ENCODE results near the gene DBH. TPM values are rescaled to one million over a fixed set of nuclear protein-coding genes. Genes with fewer than 3 reads are reported as not detected.

The DBH gene
- total and polyA plus RNA-seq, 10 of the 15 experiments (the other 5 are each of a cell fraction or from before 2014, with no cell fraction given) = not detected

DNA sequence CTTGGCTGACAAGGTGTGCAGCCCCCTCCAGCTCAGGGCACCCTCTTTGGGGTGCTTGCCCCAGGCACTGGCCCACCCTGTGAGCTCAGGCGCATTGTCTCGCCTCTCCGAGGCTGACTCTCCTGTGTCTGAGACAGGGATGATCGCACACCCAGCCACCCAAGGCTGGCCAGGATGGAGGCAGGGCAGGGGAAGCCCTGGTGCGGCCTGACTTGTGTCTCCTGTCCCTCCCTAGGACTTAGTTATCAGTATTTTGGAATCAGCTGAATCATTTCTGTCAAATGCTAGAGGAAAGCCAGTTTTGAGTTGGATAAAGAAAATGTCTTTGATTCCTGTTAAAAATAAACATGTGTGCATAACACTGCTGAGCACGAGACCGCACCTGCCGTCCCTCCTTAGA is 2.5 kb upstream of the DBH start (continued):
- TF ChIP-seq, protein P1, sequence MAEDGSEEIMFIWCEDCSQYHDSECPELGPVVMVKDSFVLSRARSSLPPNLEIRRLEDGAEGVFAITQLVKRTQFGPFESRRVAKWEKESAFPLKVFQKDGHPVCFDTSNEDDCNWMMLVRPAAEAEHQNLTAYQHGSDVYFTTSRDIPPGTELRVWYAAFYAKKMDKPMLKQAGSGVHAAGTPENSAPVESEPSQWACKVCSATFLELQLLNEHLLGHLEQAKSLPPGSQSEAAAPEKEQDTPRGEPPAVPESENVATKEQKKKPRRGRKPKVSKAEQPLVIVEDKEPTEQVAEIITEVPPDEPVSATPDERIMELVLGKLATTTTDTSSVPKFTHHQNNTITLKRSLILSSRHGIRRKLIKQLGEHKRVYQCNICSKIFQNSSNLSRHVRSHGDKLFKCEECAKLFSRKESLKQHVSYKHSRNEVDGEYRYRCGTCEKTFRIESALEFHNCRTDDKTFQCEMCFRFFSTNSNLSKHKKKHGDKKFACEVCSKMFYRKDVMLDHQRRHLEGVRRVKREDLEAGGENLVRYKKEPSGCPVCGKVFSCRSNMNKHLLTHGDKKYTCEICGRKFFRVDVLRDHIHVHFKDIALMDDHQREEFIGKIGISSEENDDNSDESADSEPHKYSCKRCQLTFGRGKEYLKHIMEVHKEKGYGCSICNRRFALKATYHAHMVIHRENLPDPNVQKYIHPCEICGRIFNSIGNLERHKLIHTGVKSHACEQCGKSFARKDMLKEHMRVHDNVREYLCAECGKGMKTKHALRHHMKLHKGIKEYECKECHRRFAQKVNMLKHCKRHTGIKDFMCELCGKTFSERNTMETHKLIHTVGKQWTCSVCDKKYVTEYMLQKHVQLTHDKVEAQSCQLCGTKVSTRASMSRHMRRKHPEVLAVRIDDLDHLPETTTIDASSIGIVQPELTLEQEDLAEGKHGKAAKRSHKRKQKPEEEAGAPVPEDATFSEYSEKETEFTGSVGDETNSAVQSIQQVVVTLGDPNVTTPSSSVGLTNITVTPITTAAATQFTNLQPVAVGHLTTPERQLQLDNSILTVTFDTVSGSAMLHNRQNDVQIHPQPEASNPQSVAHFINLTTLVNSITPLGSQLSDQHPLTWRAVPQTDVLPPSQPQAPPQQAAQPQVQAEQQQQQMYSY (CRISPR knock-in tag; IDR thresholded peaks at IDR 0.05) = no peak
- no peak for TF ChIP-seq EED (IDR thresholded peaks at IDR 0.05; ENCODE audit: low read depth)
- no peak for TF ChIP-seq HDAC6 (IDR thresholded peaks at IDR 0.05; ENCODE audit: unreplicated experiment)
- TF ChIP-seq TCF12 (IDR thresholded peaks at IDR 0.05; ENCODE audit: low read depth, low read length) = no peak
- no peak for TF ChIP-seq POLR2AphosphoS2 (IDR thresholded peaks at IDR 0.05; ENCODE audit: low read depth, low read length)

DNA sequence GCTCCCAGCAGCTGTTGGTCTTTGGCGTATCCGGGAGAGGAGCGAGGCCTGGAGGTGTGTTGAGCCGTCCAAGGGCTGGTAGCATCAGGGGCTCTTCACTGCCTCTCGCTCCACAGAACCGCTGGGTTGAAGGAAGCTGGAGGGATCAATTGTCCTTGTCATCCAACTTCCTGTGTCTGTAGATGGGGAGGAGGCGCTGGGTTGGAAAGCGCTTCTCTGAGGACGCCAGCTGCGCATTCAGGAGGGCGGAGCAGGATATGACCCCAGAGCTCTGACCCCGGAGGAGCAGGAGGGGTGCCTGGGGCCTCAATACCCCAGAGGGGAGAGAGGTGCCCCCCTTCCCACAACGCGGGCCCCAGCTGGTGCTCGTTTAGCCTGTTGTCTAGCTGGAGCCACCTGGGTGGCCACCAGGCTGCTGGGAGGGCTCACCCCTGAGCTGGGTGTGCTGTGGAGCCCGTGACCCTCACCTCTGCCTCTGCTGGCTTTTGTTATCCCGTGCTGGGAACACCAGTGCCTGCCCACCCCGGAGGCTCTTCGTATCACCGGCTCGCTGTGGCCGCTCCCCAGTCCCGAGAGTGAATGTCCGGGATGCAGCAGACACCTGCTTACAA is 2.0 kb upstream of the DBH start:
- 35% methylated on average over 24 of the region's 24 CpGs for WGBS (ENCODE audit: insufficient coverage, insufficient replicate concordance, low lambda C conversion rate, missing lambda C conversion rate)

More for the DNA sequence above, 2.0 kb upstream of the DBH start:
- Histone ChIP-seq H3K4me2 (ENCODE audit: control insufficient read depth, insufficient read depth) (no peak overlapping the region), H3K36me3 (ENCODE audit: control insufficient read depth in 2 of 2, insufficient read depth in 2 of 2, low read length in 1 of 2) (no peaks in the 10 kb centered on the region), H3K4me3 (no peak overlapping the region), H4K20me1 (ENCODE audit: control insufficient read depth, insufficient read depth) (no peaks in the 10 kb centered on the region), H2AFZ (ENCODE audit: control insufficient read depth, low read depth, low read length) (no peak overlapping the region), H3K27ac (ENCODE audit: control insufficient read depth, insufficient read depth) (no peak overlapping the region), H3K27me3 (replicated peaks in 1 of 2; ENCODE audit: control insufficient read depth in 2 of 2, insufficient read depth in 2 of 2, low read length in 1 of 2) (peaks cover 0 to 7% of the 10 kb centered on the region in 2 experiments; a peak in 3 of 4 replicates), H3K79me2 (ENCODE audit: control insufficient read depth, insufficient read depth, low read length) (no peaks in the 10 kb centered on the region), H3K9me3 (replicated peaks; ENCODE audit: control insufficient read depth, insufficient read depth, low read length) (no peaks in the 10 kb centered on the region), H3K9ac (ENCODE audit: control insufficient read depth, insufficient read depth, low read length) (no peak overlapping the region), H3K4me1 (ENCODE audit: control insufficient read depth, insufficient read depth, low read length) (no peaks in the 10 kb centered on the region)
- intact Hi-C loops (cut with micrococcal nuclease; ENCODE audit: unreplicated experiment) = no loop called here
- RAD21 ChIA-PET (ENCODE audit: unreplicated experiment) = no interaction called here
- FAIRE-seq (no peak), ATAC-seq (no peak), DNase-seq (ENCODE audit: low read depth, low spot score) (no peak)
- no TSS peak for BruUV-seq (replicated peaks)
- CTCF ChIA-PET = no interaction called here
- POLR2A ChIA-PET = no interaction called here
- in situ Hi-C loops (cut with MboI) = no loop called here
- SMC1A ChIA-PET (ENCODE audit: uncharacterized antibody, unreplicated experiment) = no interaction called here
- TF ChIP-seq TAF1 (IDR thresholded peaks at IDR 0.05; ENCODE audit: borderline replicate concordance, low read depth, low read length) (no peak), MTA3 (IDR thresholded peaks at IDR 0.05; ENCODE audit: borderline replicate concordance, low read length) (no peak), RBBP5 (conservative IDR thresholded peaks at IDR 0.05) (no peak)
- TF ChIP-seq, protein P2, sequence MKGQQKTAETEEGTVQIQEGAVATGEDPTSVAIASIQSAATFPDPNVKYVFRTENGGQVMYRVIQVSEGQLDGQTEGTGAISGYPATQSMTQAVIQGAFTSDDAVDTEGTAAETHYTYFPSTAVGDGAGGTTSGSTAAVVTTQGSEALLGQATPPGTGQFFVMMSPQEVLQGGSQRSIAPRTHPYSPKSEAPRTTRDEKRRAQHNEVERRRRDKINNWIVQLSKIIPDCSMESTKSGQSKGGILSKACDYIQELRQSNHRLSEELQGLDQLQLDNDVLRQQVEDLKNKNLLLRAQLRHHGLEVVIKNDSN (IDR thresholded peaks at IDR 0.05; ENCODE audit: borderline replicate concordance, extremely low read length, insufficient read depth, low read depth, low read length) = no peak
